A549 treated with Hydrocortisone at 1 μM for 4 hours (cell line): Measurements from ENCODE around the gene CEACAM16. TPM values are rescaled to one million over a fixed set of nuclear protein-coding genes. Genes with fewer than 3 reads are reported as not detected.

Experiments used
- total RNA-seq: library from RNA; stranded (reverse); fragments of 200-300 nt; extraction: Qiagen RNA extraction; gene quantifications from 5 replicates; pipeline ENCODE4 v1.2.3, GENCODE V29; 2022

CEACAM16 gene
- total RNA-seq, result 0.08 to 0.12 TPM (median 0.08 TPM) in 4 of 5 replicates, not detected in the other

GRCh38 chr19:44698492-44699201 is at the start of gene CEACAM16:
Gene CEACAM16 (plus strand): TSS chr19:44699151. CDS start chr19:44701457, 2,306 bp downstream.

GRCh38 chr19:44671400-44671799 is 27.6 kb upstream of the CEACAM16 start, which contains the start of gene CEACAM19:
Gene CEACAM19 (plus strand): TSS chr19:44671482. CDS start chr19:44671932, 450 bp downstream.

GRCh38 chr19:44748426-44749254 is 49.7 kb downstream of the CEACAM16 start, which contains the start of gene BCL3:
Gene BCL3 (plus strand): TSS chr19:44748708. CDS start chr19:44748791, 83 bp downstream.

Other genes starting within 250 kb of the CEACAM16 start
- gene ZNF180, start 198.6 kb upstream of the CEACAM16 start, total RNA-seq, result 7.1 to 9.1 TPM (median 7.9 TPM) in 5 replicates
- gene CEACAM20, start 169.5 kb upstream of the CEACAM16 start, total RNA-seq, result 0.08 to 0.10 TPM in 2 of 5 replicates, not detected in the others
- gene IGSF23, start 85.6 kb upstream of the CEACAM16 start, total RNA-seq, result 0.15 to 0.84 TPM (median 0.66 TPM) in 5 replicates
- 100 to 124 TPM (median 118 TPM) in 5 replicates for gene PVR, start 55.2 kb upstream of the CEACAM16 start, total RNA-seq
- 8.8 to 10.3 TPM (median 9.3 TPM) in 5 replicates for gene CEACAM19, start 27.7 kb upstream of the CEACAM16 start, total RNA-seq
- 36.7 to 63.9 TPM (median 55.2 TPM) in 5 replicates for gene BCL3, start 49.6 kb downstream of the CEACAM16 start, total RNA-seq
- not detected in 5 replicates for gene CBLC, start 78.7 kb downstream of the CEACAM16 start, total RNA-seq
- 67.1 to 85.2 TPM (median 79.0 TPM) in 5 replicates for gene BCAM, start 110.0 kb downstream of the CEACAM16 start, total RNA-seq
- 69.2 to 81.2 TPM (median 78.2 TPM) in 5 replicates for gene NECTIN2, start 147.1 kb downstream of the CEACAM16 start, total RNA-seq
- 189 to 243 TPM (median 226 TPM) in 5 replicates for gene TOMM40, start 192.1 kb downstream of the CEACAM16 start, total RNA-seq
- gene APOE, start 206.6 kb downstream of the CEACAM16 start, total RNA-seq, result 11.7 to 21.1 TPM (median 12.6 TPM) in 5 replicates
- 94.7 to 123 TPM (median 118 TPM) in 5 replicates for gene APOC1, start 215.5 kb downstream of the CEACAM16 start, total RNA-seq
- gene APOC4, start 243.1 kb downstream of the CEACAM16 start, total RNA-seq, result not detected in 5 replicates
- gene APOC2, start 246.9 kb downstream of the CEACAM16 start, total RNA-seq, result 0.30 TPM in 1 of 5 replicates, not detected in the others